Tibial nerve (tissue), 4 donors: ENCODE data around the gene PEMT. TPM values are rescaled to one million over a fixed set of nuclear protein-coding genes. Genes with fewer than 3 reads are reported as not detected.

ENCODE experiments used
- DNase-seq, 2 donors: peaks; one replicate each; pipeline ENCODE4 v3.0.0-alpha.2; 2019; ENCODE audit warnings: low spot score in 2 of 2
- H3K27ac ChIP-seq, 4 donors: fragments of 200-600 bp; sonication (generic) in 3 of 4; one replicate each; pipeline ENCODE4 v1.5.1; 2017 to 2019; ENCODE audit warnings: mild to moderate bottlenecking in 1 of 4
- H3K27me3 ChIP-seq, 2 donors: fragments of 200-600 bp; sonication (generic) in 1 of 2; one replicate each; pipeline versions ENCODE4 v1.5.1 to v1.6.0; 2017 to 2019
- H3K36me3 ChIP-seq, 3 donors: fragments of 200-600 bp; sonication (generic); one replicate each; pipeline ENCODE4 v1.5.1; 2018 to 2019
- H3K4me1 ChIP-seq, 4 donors: fragments of 200-600 bp; sonication (generic) in 3 of 4; one replicate each; pipeline ENCODE4 v1.5.1; 2017 to 2019
- H3K4me3 ChIP-seq, 4 donors: fragments of 200-600 bp; sonication (generic) in 3 of 4; one replicate each; pipeline ENCODE4 v1.5.1; 2017 to 2019; ENCODE audit warnings: mild to moderate bottlenecking in 1 of 4, moderate library complexity in 1 of 4
- H3K9me3 ChIP-seq, 4 donors: fragments of 200-600 bp; sonication (generic) in 3 of 4; one replicate each; pipeline ENCODE4 v1.5.1; 2017 to 2019
- CTCF ChIP-seq, 5 experiments: fragments of 200-600 bp in 3 of 5; fragments of 450-650 bp in 2 of 5; sonication (generic) in 3 of 5; IDR thresholded peaks; one replicate each; pipeline ENCODE4 v1.5.1; 2016 to 2019; ENCODE audit warnings: antibody characterized with exemption in 5 of 5, mild to moderate bottlenecking in 3 of 5, moderate library complexity in 2 of 5
- EP300 ChIP-seq, 2 donors: sonication (generic); formaldehyde crosslinking; IDR thresholded peaks; one replicate each; pipeline ENCODE4 v1.6.1; 2017; ENCODE audit warnings: antibody characterized with exemption in 2 of 2, mild to moderate bottlenecking in 1 of 2
- POLR2A ChIP-seq, 2 donors: fragments of 450-650 bp; IDR thresholded peaks; one replicate each; pipeline ENCODE4 v1.6.1; 2017; ENCODE audit warnings: antibody characterized with exemption in 2 of 2, mild to moderate bottlenecking in 2 of 2, moderate library complexity in 2 of 2
- WGBS, 2 donors: methylation state at CpG; one replicate each; pipeline ENCODE4 v1.1.5; 2018; 5-methylcytosine and 5-hydroxymethylcytosine counted together
- total RNA-seq, 4 donors: library from RNA; depleted of rRNA; stranded (reverse); fragments of >200 nt; gene quantifications; one replicate each; pipeline ENCODE4 v1.1.0, GENCODE V29; 2016

PEMT gene
- total RNA-seq, 4 donors from 2014 or later, result 29.5 to 80.8 (median 58.8) TPM

DNA sequence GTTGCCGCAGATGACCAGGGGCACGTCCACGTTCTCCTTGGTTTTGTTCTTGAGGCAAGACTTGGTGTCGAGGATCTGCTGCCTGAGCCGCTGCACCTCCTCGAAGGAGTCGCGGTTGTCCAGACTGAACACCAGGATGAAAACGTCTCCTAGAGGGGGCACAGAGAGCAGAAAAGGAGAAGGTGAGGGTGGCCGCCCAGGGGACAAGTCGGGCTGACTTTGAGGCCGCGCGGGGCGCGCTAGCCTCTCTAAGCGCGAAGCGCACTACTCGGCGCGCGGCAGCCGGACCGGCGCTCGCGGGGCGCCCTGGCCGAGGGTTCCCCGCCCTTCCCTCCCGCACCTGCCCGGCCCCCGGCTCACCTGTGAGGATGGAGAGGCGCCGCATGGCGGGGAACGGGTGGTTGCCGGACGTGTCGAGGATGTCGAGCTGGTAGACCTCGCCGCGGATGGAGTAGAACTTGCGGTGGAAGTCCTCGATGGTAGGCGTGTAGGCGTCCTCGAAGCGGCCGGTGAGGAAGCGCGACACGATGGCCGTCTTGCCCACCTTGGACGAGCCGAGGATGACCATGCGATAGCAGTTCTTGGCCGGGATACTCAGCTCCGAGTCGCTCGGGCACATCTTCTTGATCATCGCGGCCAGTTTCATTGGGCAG, 95.8 kb downstream of the PEMT start:
- peak overlapping the region; percentile 80 to 89 (median 86) for H3K27ac ChIP-seq

GRCh38 chr17:17494870-17495535, 96.5 kb downstream of the PEMT start:
- peak overlapping the region; percentile 80 to 89 (median 86) for H3K27ac ChIP-seq
- peak in 1 of 2 donors; percentile 14 for TF ChIP-seq EP300 (IDR thresholded peaks at IDR 0.05)
- no peak for TF ChIP-seq POLR2A (IDR thresholded peaks at IDR 0.05)
- TF ChIP-seq CTCF (IDR thresholded peaks at IDR 0.05), result peak in 1 of 5 experiments; percentile 22
- no peaks in the 10 kb centered on the region for H3K9me3 ChIP-seq
- H3K4me3 ChIP-seq, result peak overlapping the region; percentile 57 to 74 (median 66)
- H3K36me3 ChIP-seq, result peaks cover 0 to 32% (median 7%) of the 10 kb centered on the region in 3 donors
- DNase-seq, result no peak
- peaks cover 0 to 53% (median 22%) of the 10 kb centered on the region in 4 donors for H3K4me1 ChIP-seq
- H3K27me3 ChIP-seq, result no peaks in the 10 kb centered on the region
- WGBS, 2 donors, result 2 to 7% methylated on average over 12 to 54 of the region's 71 CpGs

More for the DNA sequence above, 95.8 kb downstream of the PEMT start:
- Histone ChIP-seq H3K27me3 (no peaks in the 10 kb centered on the region), H3K9me3 (no peaks in the 10 kb centered on the region), H3K4me3 (peak overlapping the region; percentile 57 to 74 (median 66)), H3K36me3 (peaks cover 0 to 26% (median 7%) of the 10 kb centered on the region in 3 donors), H3K4me1 (peaks cover 0 to 53% (median 22%) of the 10 kb centered on the region in 4 donors)
- WGBS, 2 donors, result 1 to 3% methylated on average over 26 to 64 of the region's 65 CpGs
- DNase-seq, result no peak
- TF ChIP-seq EP300 (IDR thresholded peaks at IDR 0.05) (no peak), POLR2A (IDR thresholded peaks at IDR 0.05) (no peak), CTCF (IDR thresholded peaks at IDR 0.05) (peak in 1 of 5 experiments; percentile 1)

- 30 to 48% methylated on average over 13 to 14 of the region's 14 CpGs for whole genome bisulfite sequencing, 2 donors
- Histone ChIP-seq H3K27ac (peak overlapping the region; percentile 80 to 89 (median 86)), H3K9me3 (no peaks in the 10 kb centered on the region), H3K4me3 (peak overlapping the region; percentile 57 to 74 (median 66)), H3K36me3 (peaks cover 0 to 33% (median 7%) of the 10 kb centered on the region in 3 donors), H3K27me3 (no peaks in the 10 kb centered on the region), H3K4me1 (peaks cover 0 to 53% (median 22%) of the 10 kb centered on the region in 4 donors)
- no peak for TF ChIP-seq EP300 (IDR thresholded peaks at IDR 0.05)
- no peak for TF ChIP-seq CTCF (IDR thresholded peaks at IDR 0.05)
- TF ChIP-seq POLR2A (IDR thresholded peaks at IDR 0.05), result peak in 1 of 2 donors; percentile 6
- peak in 1 of 2 donors; percentile 29 for DNase-seq
These were observed 97.0 kb downstream of the PEMT start for GRCh38 chr17:17494499-17494869.

DNA sequence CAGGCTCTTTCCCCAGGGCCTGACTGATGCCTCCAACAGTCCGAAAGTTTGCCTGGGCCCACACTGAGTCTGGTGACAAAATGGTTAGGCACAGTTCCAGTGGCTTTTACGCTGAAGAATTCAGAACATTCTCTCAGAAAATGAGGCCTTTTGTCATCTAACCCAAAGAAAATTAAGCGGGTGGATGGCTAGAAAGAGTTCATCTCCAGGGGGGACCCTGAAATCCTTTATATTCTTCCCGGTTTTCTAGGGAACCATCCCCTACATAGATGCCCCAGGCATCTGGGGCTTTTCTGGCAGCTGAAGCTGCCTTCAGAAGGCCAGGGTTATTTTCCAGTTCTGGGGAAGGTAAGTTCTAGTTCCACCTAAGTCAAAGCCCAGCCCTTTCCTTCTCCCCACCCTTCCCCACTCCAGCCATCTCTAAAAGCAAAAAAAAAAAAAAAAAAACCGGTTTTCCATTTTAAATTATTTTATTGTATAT, 97.5 kb downstream of the PEMT start:
- Histone ChIP-seq H3K9me3 (no peaks in the 10 kb centered on the region), H3K4me1 (peaks cover 0 to 53% (median 22%) of the 10 kb centered on the region in 4 donors), H3K27ac (peak overlapping the region in 3 of 4 donors; percentile 43 to 89 (median 88)), H3K4me3 (peak overlapping the region in 2 of 4 donors; percentile 66), H3K27me3 (no peaks in the 10 kb centered on the region), H3K36me3 (peaks cover 0 to 34% (median 7%) of the 10 kb centered on the region in 3 donors)
- TF ChIP-seq CTCF (IDR thresholded peaks at IDR 0.05) (no peak), EP300 (IDR thresholded peaks at IDR 0.05) (peak in 1 of 2 donors; percentile 28)
- WGBS, 2 donors, result 41 to 47% methylated on average over 5 of the region's 5 CpGs
- no peak for DNase-seq
